UCSD-AML1 (cell line): ENCODE results near the gene LMOD3.

Experiments used
- DNase-seq: peaks from one replicate; lab custom pipeline; 2025; ENCODE audit not compliant: unreplicated experiment; lab: John Stamatoyannopoulos, UW

LMOD3 gene

GRCh38 chr3:69065318-69065964 is 57.0 kb downstream of the LMOD3 start:
- DNase-seq: no peak

GRCh38 chr3:69063636-69064035 is 58.8 kb downstream of the LMOD3 start:
- DNase-seq: no peak

GRCh38 chr3:69059688-69060087 is 62.7 kb downstream of the LMOD3 start:
- DNase-seq: no peak

- no peak for DNase-seq
Observed at GRCh38 chr3:69058947-69059224, 63.5 kb downstream of the LMOD3 start.

- DNase-seq: peak; percentile 19
Observed at GRCh38 chr3:69058180-69058946, 64.0 kb downstream of the LMOD3 start.
